ENCODE measurements around the gene SELENOP. TPM values are rescaled to one million over a fixed set of nuclear protein-coding genes. Genes with fewer than 3 reads are reported as not detected.

SELENOP gene
- total RNA-seq, 4 donors from 2014 or later, result 206 to 286 (median 238) TPM

DNA sequence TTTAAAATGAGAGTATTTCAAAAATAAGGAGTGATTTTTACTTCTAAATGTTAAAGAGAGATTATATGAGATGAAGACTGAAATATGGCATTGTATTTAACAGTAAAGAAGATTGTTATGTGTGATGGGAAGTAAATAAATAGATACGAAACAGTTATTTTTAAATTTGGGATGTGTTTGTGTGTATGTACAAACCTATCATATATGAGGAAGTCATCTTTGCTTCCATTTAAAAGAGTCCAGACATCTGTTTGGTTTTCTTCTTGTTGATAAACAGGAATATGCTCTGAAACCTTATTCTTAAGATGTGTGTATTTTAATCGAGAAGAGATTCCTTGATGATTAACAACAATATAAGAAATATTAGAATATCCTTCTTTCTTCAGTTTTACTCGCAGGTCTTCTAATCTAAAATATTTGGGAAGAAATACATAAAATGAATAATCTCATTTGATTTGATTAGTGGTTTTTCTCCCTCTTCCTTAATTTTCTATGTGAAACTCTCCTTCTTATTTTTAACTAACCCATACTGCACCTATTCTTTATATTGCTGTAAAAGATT lies 4.9 kb downstream of the SELENOP start:
- H3K4me1 ChIP-seq, result peaks cover 21% of the 10 kb centered on the region
- no peak overlapping the region for H3K4me3 ChIP-seq
- TF ChIP-seq EP300 (IDR thresholded peaks at IDR 0.05) (no peak), POLR2A (IDR thresholded peaks at IDR 0.05) (no peak), POLR2AphosphoS5 (IDR thresholded peaks at IDR 0.05) (no peak)
- TF ChIP-seq, protein P1, sequence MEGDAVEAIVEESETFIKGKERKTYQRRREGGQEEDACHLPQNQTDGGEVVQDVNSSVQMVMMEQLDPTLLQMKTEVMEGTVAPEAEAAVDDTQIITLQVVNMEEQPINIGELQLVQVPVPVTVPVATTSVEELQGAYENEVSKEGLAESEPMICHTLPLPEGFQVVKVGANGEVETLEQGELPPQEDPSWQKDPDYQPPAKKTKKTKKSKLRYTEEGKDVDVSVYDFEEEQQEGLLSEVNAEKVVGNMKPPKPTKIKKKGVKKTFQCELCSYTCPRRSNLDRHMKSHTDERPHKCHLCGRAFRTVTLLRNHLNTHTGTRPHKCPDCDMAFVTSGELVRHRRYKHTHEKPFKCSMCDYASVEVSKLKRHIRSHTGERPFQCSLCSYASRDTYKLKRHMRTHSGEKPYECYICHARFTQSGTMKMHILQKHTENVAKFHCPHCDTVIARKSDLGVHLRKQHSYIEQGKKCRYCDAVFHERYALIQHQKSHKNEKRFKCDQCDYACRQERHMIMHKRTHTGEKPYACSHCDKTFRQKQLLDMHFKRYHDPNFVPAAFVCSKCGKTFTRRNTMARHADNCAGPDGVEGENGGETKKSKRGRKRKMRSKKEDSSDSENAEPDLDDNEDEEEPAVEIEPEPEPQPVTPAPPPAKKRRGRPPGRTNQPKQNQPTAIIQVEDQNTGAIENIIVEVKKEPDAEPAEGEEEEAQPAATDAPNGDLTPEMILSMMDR (IDR thresholded peaks at IDR 0.05), result no peak
- peaks cover 52% of the 10 kb centered on the region for H3K36me3 ChIP-seq
- H3K27me3 ChIP-seq, result no peaks in the 10 kb centered on the region
- H3K9me3 ChIP-seq, result no peaks in the 10 kb centered on the region
- WGBS, result 82% methylated on average over 3 of the region's 3 CpGs
- no peak overlapping the region for H3K27ac ChIP-seq
- DNase-seq (ENCODE audit: low spot score in 2 of 2), result no peak

- no peaks in the 10 kb centered on the region for H3K9me3 ChIP-seq
- 63% methylated on average over 2 of the region's 2 CpGs for WGBS
- H3K4me1 ChIP-seq, result peaks cover 21% of the 10 kb centered on the region
- no peak overlapping the region for H3K4me3 ChIP-seq
- TF ChIP-seq POLR2A (IDR thresholded peaks at IDR 0.05) (no peak), EP300 (IDR thresholded peaks at IDR 0.05) (no peak), POLR2AphosphoS5 (IDR thresholded peaks at IDR 0.05) (no peak)
- TF ChIP-seq, protein P1 (IDR thresholded peaks at IDR 0.05), result no peak
- H3K27ac ChIP-seq, result no peak overlapping the region
- no peak for DNase-seq (ENCODE audit: low spot score in 2 of 2)
- H3K27me3 ChIP-seq, result no peaks in the 10 kb centered on the region
- H3K36me3 ChIP-seq, result peaks cover 58% of the 10 kb centered on the region
Observed at GRCh38 chr5:42806004-42806700, 5.5 kb downstream of the SELENOP start.

DNA sequence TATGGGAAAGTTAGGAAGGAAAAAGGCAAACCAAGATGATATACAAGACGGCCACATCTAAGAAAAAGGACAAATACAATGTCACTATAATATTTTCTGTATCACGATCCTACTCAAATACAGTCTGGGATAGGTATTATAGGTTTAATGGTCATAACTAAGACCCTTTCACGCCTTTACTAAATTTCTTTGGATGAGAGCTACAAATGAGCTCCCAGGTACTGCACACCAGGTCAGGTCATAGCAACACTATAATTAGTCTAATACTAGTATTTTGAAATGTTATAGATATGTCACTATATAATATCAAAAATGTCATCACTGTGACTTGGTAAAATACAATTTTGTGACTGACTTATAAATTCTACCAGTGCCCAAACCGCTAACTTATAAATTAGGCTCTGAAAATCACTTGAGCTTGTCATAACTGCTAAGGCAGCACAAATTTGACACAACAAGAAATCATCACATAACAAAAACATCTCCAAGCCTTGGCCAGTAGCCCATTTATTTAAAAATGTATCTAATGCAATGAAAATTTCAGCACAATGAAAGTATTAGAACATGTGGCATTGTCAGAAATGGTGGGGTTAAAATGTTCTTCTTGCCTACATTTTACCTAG lies 6.9 kb downstream of the SELENOP start:
- TF ChIP-seq, protein P1 (IDR thresholded peaks at IDR 0.05), result no peak
- TF ChIP-seq POLR2AphosphoS5 (IDR thresholded peaks at IDR 0.05), result no peak
- no peak for TF ChIP-seq EP300 (IDR thresholded peaks at IDR 0.05)
- no peaks in the 10 kb centered on the region for H3K9me3 ChIP-seq
- peaks cover 14% of the 10 kb centered on the region for H3K4me1 ChIP-seq
- 96% methylated on average over 4 of the region's 4 CpGs for WGBS
- no peak for DNase-seq (ENCODE audit: low spot score in 2 of 2)
- no peaks in the 10 kb centered on the region for H3K27me3 ChIP-seq
- peaks cover 72% of the 10 kb centered on the region for H3K36me3 ChIP-seq
- H3K27ac ChIP-seq, result no peak overlapping the region
- H3K4me3 ChIP-seq, result no peak overlapping the region

- Histone ChIP-seq H3K36me3 (peaks cover 68% of the 10 kb centered on the region), H3K4me3 (no peak overlapping the region), H3K27ac (no peak overlapping the region), H3K27me3 (no peaks in the 10 kb centered on the region), H3K4me1 (no peaks in the 10 kb centered on the region), H3K9me3 (peaks cover 5% of the 10 kb centered on the region)
- WGBS, result 95% methylated on average over 6 of the region's 6 CpGs
- TF ChIP-seq POLR2AphosphoS5 (IDR thresholded peaks at IDR 0.05) (no peak), POLR2A (IDR thresholded peaks at IDR 0.05) (no peak)
- no peak for DNase-seq (ENCODE audit: low spot score in 2 of 2)
Observed at GRCh38 chr5:42801516-42802166, 10.1 kb downstream of the SELENOP start.

DNA sequence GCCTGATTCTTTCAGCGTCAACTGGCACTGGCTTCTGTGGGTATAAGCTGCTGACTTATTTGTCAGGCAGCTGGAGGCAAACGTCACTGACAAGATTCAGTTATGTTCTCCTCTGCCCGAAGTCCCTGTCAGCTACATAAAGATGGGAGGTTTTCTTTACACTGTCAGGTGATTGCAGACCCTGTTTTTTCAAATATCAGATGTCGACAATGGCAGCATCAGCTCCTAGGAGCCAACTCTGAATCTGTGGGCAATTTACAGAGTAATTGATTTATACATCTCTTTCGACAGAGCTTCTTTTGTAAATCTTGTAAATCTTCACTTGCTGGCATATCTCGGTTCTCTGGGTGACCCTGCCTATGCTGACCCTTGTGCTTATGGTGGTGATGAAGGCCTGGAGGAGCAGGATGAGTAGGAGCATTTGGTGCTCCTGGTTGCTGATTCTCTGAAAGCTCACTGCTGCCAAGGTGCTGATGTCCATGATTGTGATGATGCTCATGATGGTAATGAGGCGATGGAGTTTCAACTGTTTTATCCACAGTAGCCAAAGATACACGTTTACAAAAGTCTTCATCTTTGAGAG lies 10.9 kb downstream of the SELENOP start:
- 70% methylated on average over 8 of the region's 8 CpGs for WGBS
- no peak for DNase-seq (ENCODE audit: low spot score in 2 of 2)
- Histone ChIP-seq H3K4me3 (no peak overlapping the region), H3K9me3 (peaks cover 5% of the 10 kb centered on the region), H3K4me1 (no peaks in the 10 kb centered on the region), H3K27me3 (no peaks in the 10 kb centered on the region), H3K27ac (no peak overlapping the region), H3K36me3 (peaks cover 60% of the 10 kb centered on the region)
- TF ChIP-seq, protein P1 (IDR thresholded peaks at IDR 0.05), result no peak
- TF ChIP-seq POLR2A (IDR thresholded peaks at IDR 0.05), result no peak
- TF ChIP-seq POLR2AphosphoS5 (IDR thresholded peaks at IDR 0.05), result no peak
- TF ChIP-seq EP300 (IDR thresholded peaks at IDR 0.05), result no peak

Data from suprapubic skin (tissue), 4 donors.